Small intestine (tissue), 7 donors: ENCODE data around the gene OTUD5. TPM values are rescaled to one million over a fixed set of nuclear protein-coding genes. Genes with fewer than 3 reads are reported as not detected.

Experiments used
- DNase-seq, 2 donors: peaks; one replicate each; pipeline versions ENCODE4 v3.0.0 to v3.0.0-alpha.2; 2013
- FAIRE-seq: peaks from 2 replicates; lab custom pipeline; 2012; peaks lifted over from hg19 to GRCh38; lab: Jason Lieb, UNC
- H3K27ac ChIP-seq, 3 donors: one replicate each; pipeline ENCODE4 v1.5.1; 2013; ENCODE audit warnings: low read length in 2 of 3, mild to moderate bottlenecking in 2 of 3, control low read depth in 1 of 3, inconsistent platforms in 1 of 3, low read depth in 1 of 3, moderate library complexity in 1 of 3
- H3K27me3 ChIP-seq, 3 donors: one replicate each; pipeline ENCODE4 v1.6.1; 2013; ENCODE audit warnings: low read length in 3 of 3, inconsistent platforms in 1 of 3; ENCODE audit not compliant: control insufficient read depth in 3 of 3, insufficient read depth in 3 of 3
- H3K36me3 ChIP-seq, 3 donors: one replicate each; pipeline ENCODE4 v1.6.1; 2013; ENCODE audit warnings: low read length in 3 of 3, inconsistent platforms in 1 of 3, low read depth in 1 of 3, mild to moderate bottlenecking in 1 of 3, moderate library complexity in 1 of 3; ENCODE audit not compliant: control insufficient read depth in 3 of 3, insufficient read depth in 2 of 3
- H3K4me1 ChIP-seq, 3 donors: one replicate each; pipeline ENCODE4 v1.6.1; 2013; ENCODE audit warnings: low read length in 2 of 3, inconsistent platforms in 1 of 3, low read depth in 1 of 3, mild to moderate bottlenecking in 1 of 3, moderate library complexity in 1 of 3; ENCODE audit not compliant: control insufficient read depth in 3 of 3, insufficient read depth in 2 of 3
- H3K4me3 ChIP-seq, 3 donors: one replicate each; pipeline ENCODE4 v1.5.1; 2013; ENCODE audit warnings: low read length in 3 of 3, control low read depth in 1 of 3, inconsistent platforms in 1 of 3, low read depth in 1 of 3, mild to moderate bottlenecking in 1 of 3, moderate library complexity in 1 of 3
- H3K9me3 ChIP-seq, 2 donors: one replicate each; pipeline ENCODE4 v1.6.1; 2013; ENCODE audit warnings: low read depth in 1 of 2, low read length in 1 of 2; ENCODE audit not compliant: control insufficient read depth in 2 of 2, insufficient read depth in 1 of 2
- WGBS, 3 donors: extraction: QIAGEN DNeasy Blood & Tissue Kit; methylation state at CpG; one replicate each; pipeline ENCODE4 v1.1.7; 2013; 5-methylcytosine and 5-hydroxymethylcytosine counted together
- polyA plus RNA-seq, 4 donors: library from polyadenylated mRNA; stranded (reverse) in 3 of 4; unstranded in 1 of 4; fragments of 200-250 nt in 3 of 4; fragments of 120-200 nt in 1 of 4; gene quantifications; one replicate each; pipeline versions ENCODE4 v1.2.1 to v1.2.3, GENCODE V29; 2013
- donor health status: healthy with polysubstance abuse.
- donor health status: control.
- donor health status: control.
- donor health status: Bipolar disorder and iron deficiency.
- donor health status: healthy.

Gene OTUD5
- polyA plus RNA-seq, 4 donors, result 28.3 to 57.5 (median 42.3) TPM

DNA sequence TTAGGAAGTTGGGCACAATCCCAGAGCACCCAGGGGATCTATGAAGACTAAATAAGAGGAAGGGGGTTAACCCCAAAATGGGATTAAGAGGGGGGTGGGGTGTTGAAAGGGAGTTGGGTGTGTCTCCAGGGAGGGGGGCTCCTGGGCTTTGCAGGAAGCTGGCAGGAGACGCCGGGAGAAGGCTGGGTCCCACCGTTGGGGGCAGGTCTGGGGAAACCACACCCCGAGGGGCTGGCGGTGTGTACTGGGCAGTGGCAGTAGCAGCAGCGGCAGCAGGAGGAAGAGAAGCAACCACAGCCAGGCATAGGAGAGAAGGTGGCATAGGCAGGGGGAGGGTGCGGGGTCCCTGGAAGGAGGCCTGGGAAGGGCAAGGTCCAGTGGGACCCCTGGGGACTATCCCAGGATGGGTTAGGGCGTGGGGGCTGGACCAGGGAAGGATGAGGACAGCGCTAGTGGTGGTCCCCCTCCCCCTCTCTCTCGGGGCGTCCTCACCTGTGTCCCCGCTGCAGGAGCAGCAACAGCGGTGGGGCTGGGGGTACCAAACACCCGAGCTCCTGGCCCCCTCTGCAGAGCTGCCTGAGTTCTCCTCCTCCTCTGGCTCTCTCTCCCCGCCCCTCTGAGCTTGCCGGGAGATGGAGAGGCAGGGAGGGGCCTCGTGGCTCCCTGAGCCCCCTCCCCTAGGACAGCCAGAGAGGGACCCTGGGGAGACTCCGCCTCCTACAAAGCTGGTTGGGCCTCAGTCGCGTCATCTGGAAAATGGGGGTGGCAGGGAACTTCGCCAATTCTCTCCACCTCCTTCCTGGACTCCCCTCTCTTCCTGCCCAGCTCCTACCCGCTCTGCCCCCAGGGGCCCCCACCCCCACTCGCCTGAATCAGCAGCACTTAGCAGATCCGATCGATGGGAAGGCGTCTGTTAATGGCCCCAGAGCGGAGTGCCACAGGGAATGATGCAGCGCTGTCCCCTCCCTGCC is 14.1 kb upstream of the OTUD5 start, which contains the start of gene KCND1:
KCND1 (minus strand) TSS at position 596 of the 971 bp plus-strand sequence. CDS start 1,573 bp downstream, outside the sequence.
- peaks cover 0 to 22% (median 3%) of the 10 kb centered on the region in 3 donors for H3K36me3 ChIP-seq
- peak within 1 kb of the TSS in 1 of 3 donors; percentile 52 for H3K27ac ChIP-seq
- H3K9me3 ChIP-seq, result no peaks in the 10 kb centered on the region
- DNase-seq (peak; percentile 17 to 43), FAIRE-seq (no peak)
- 1 to 32% (median 5%) methylated on average over 17 to 25 of the region's 28 CpGs for WGBS, 3 donors
- H3K4me3 ChIP-seq, result peak within 1 kb of the TSS in 2 of 3 donors; percentile 13 to 35
- no peaks in the 10 kb centered on the region for H3K27me3 ChIP-seq
- peaks cover 0 to 7% (median 0%) of the 10 kb centered on the region in 3 donors for H3K4me1 ChIP-seq

DNA sequence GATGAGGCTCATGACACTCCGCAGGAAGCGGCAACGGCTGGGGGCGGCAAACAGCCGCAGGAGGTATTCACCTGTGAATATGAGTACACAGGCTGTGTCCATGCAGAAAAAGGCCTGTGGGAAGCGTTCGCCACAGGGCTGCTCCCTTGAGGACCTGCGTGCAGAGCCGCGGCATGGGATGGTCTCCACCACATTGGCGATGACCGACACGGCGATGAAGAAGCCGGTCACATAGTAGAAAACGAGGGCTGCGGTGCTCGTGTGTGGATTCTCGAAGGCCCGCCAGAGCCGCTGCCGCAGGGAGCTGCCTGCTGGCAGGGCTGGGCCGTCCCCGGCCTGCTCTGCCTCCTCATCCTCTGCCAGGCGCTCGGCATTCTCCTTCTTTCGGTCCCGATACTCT is 12.1 kb upstream of the OTUD5 start:
- no peak for FAIRE-seq

DNA sequence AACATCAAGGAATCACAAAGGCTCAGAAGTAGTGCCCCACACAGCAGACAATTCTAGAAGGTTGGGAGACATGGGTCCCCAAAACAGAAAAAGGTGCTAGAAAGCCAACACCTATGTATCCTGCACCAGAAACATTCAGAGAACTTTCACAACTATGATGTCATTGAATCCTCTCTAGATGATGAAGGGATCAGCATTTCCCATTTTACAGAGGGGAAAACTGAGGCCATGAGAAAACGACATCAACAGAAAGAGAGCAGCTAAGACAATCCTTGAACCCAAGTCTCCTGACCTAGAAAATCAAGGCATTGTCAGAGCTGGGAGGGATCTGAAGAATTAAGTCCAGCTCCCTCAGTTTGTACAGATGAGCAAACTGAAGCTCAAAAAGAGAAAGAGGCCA is 11.0 kb upstream of the OTUD5 start:
- Histone ChIP-seq H3K9me3 (no peaks in the 10 kb centered on the region), H3K4me3 (no peak overlapping the region), H3K4me1 (peaks cover 0 to 7% (median 0%) of the 10 kb centered on the region in 3 donors), H3K36me3 (peaks cover 0 to 5% (median 0%) of the 10 kb centered on the region in 3 donors), H3K27me3 (no peaks in the 10 kb centered on the region), H3K27ac (no peak overlapping the region)
- 53 to 85% (median 80%) methylated on average over 1 of the region's 1 CpG for WGBS, 3 donors
- DNase-seq (no peak), FAIRE-seq (no peak)

More for the DNA sequence above, 12.1 kb upstream of the OTUD5 start:
- WGBS, 3 donors, result 93 to 96% (median 94%) methylated on average over 19 to 28 of the region's 28 CpGs
- Histone ChIP-seq H3K4me1 (peaks cover 0 to 7% (median 0%) of the 10 kb centered on the region in 3 donors), H3K36me3 (peaks cover 0 to 15% (median 0%) of the 10 kb centered on the region in 3 donors), H3K4me3 (no peak overlapping the region), H3K27me3 (no peaks in the 10 kb centered on the region), H3K9me3 (no peaks in the 10 kb centered on the region), H3K27ac (no peak overlapping the region)
- no peak for DNase-seq

GRCh38 chrX:48966796-48967579 is 9.6 kb upstream of the OTUD5 start:
- no peak for FAIRE-seq
- no peak overlapping the region for H3K4me3 ChIP-seq
- H3K27ac ChIP-seq, result no peak overlapping the region
- no peak for DNase-seq
- H3K4me1 ChIP-seq, result peaks cover 0 to 9% (median 0%) of the 10 kb centered on the region in 3 donors
- H3K27me3 ChIP-seq, result no peaks in the 10 kb centered on the region
- H3K9me3 ChIP-seq, result no peaks in the 10 kb centered on the region
- H3K36me3 ChIP-seq, result peaks cover 0 to 4% (median 0%) of the 10 kb centered on the region in 3 donors
- WGBS, 3 donors, result 81 to 88% (median 87%) methylated on average over 12 to 15 of the region's 15 CpGs

DNA sequence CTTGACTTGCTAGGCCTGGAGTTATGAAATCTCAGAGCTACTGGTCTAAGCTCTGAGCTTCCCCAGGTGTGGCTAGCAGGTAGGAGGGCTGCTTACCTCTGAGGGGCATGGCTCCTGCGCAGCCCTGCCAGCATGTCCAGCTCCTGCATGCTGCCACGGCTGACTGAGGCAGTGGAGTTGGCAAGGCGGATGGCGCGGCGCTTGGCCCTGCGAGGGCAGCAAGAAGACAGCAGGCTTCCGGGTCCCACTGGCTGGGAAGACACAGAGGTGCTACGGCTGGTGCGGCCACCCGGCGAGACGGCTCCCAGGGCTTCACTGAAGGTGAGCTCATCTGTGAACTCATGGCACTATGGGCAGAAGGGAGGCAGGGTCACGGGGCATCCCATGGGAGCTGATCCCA is 8.6 kb upstream of the OTUD5 start:
- H3K27me3 ChIP-seq, result no peaks in the 10 kb centered on the region
- no peaks in the 10 kb centered on the region for H3K9me3 ChIP-seq
- FAIRE-seq (no peak), DNase-seq (no peak)
- H3K27ac ChIP-seq, result no peak overlapping the region
- peaks cover 0 to 4% (median 0%) of the 10 kb centered on the region in 3 donors for H3K36me3 ChIP-seq
- H3K4me1 ChIP-seq, result peaks cover 0 to 14% (median 0%) of the 10 kb centered on the region in 3 donors
- WGBS, 3 donors, result 89 to 96% (median 96%) methylated on average over 7 to 14 of the region's 14 CpGs
- no peak overlapping the region for H3K4me3 ChIP-seq

GRCh38 chrX:48961585-48962091 is 4.2 kb upstream of the OTUD5 start:
- peaks cover 0 to 23% (median 0%) of the 10 kb centered on the region in 3 donors for H3K4me1 ChIP-seq
- FAIRE-seq (no peak), DNase-seq (peak; percentile 63 to 70)
- peak overlapping the region in 2 of 3 donors; percentile 76 to 83 for H3K27ac ChIP-seq
- H3K9me3 ChIP-seq, result no peaks in the 10 kb centered on the region
- no peaks in the 10 kb centered on the region for H3K27me3 ChIP-seq
- H3K36me3 ChIP-seq, result peaks cover 0 to 6% (median 0%) of the 10 kb centered on the region in 3 donors
- 26 to 40% (median 28%) methylated on average over 4 to 5 of the region's 5 CpGs for WGBS, 3 donors
- no peak overlapping the region for H3K4me3 ChIP-seq

- Histone ChIP-seq H3K4me3 (no peak overlapping the region), H3K27me3 (no peaks in the 10 kb centered on the region), H3K36me3 (peaks cover 0 to 12% (median 0%) of the 10 kb centered on the region in 3 donors), H3K4me1 (peaks cover 0 to 23% (median 0%) of the 10 kb centered on the region in 3 donors), H3K9me3 (no peaks in the 10 kb centered on the region), H3K27ac (peak overlapping the region in 1 of 3 donors; percentile 39)
- FAIRE-seq (no peak), DNase-seq (no peak)
- 85 to 95% (median 92%) methylated on average over 2 of the region's 2 CpGs for WGBS, 3 donors
These were observed 2.9 kb upstream of the OTUD5 start for GRCh38 chrX:48960291-48960690.
